Measurements from ENCODE around the gene NPAS3. TPM values are rescaled to one million over a fixed set of nuclear protein-coding genes. Genes with fewer than 3 reads are reported as not detected.

Gene NPAS3
- total and polyA plus RNA-seq, 7 donors: 0.36 to 6.4 (median 4.6) TPM; not detected in 2

GRCh38 chr14:33696165-33696564 is 757.5 kb downstream of the NPAS3 start:
- Histone ChIP-seq H3K4me1 (no peaks in the 10 kb centered on the region), H3K4me3 (no peak overlapping the region), H3K9me3 (no peaks in the 10 kb centered on the region), H3K27ac (no peak overlapping the region), H3K27me3 (no peaks in the 10 kb centered on the region), H3K36me3 (no peaks in the 10 kb centered on the region)
- TF ChIP-seq POLR2AphosphoS5 (IDR thresholded peaks at IDR 0.05): no peak
- TF ChIP-seq EP300 (IDR thresholded peaks at IDR 0.05): no peak
- TF ChIP-seq POLR2A (IDR thresholded peaks at IDR 0.05): no peak
- TF ChIP-seq, protein P1, sequence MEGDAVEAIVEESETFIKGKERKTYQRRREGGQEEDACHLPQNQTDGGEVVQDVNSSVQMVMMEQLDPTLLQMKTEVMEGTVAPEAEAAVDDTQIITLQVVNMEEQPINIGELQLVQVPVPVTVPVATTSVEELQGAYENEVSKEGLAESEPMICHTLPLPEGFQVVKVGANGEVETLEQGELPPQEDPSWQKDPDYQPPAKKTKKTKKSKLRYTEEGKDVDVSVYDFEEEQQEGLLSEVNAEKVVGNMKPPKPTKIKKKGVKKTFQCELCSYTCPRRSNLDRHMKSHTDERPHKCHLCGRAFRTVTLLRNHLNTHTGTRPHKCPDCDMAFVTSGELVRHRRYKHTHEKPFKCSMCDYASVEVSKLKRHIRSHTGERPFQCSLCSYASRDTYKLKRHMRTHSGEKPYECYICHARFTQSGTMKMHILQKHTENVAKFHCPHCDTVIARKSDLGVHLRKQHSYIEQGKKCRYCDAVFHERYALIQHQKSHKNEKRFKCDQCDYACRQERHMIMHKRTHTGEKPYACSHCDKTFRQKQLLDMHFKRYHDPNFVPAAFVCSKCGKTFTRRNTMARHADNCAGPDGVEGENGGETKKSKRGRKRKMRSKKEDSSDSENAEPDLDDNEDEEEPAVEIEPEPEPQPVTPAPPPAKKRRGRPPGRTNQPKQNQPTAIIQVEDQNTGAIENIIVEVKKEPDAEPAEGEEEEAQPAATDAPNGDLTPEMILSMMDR (IDR thresholded peaks at IDR 0.05): no peak
- DNase-seq: no peak
- WGBS, 2 donors: 92 to 93% methylated on average over 9 of the region's 9 CpGs
- intact Hi-C loops (cut with DNase I): no loop called here

DNA sequence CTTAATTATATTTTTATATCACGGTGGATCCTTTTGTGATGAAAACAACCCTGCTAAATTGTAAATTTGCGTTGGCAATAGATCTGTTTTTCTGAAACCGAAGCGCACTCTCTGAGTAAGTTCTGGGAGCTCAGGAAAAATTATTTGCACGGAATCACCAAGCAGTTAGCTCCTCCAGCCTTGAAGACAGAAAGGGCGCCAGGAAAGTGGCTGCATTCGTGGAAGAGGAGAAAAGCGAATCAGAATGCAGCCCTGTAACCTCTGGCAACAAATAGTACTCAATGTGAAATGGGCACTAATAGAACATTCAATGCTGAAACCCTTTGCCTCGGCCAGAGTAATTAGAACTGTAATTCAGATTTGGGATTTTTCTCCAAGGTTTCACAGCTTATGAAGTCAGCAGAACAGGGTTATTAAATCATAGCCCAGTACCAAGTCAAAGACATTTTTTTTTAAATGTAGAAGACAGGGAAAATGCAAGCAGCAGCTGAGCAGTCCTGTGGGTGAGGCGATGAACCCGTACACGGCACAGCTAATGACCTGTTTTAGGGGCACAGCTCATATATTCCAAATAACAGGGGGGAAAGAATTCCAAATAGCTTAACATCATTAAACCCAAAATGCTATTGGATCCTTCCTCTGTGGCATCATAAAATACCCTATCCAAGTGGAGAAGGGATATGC is 760.8 kb downstream of the NPAS3 start:
- intact Hi-C loops (cut with DNase I): no loop called here
- Histone ChIP-seq H3K4me1 (no peaks in the 10 kb centered on the region), H3K27me3 (no peaks in the 10 kb centered on the region), H3K4me3 (no peak overlapping the region), H3K36me3 (no peaks in the 10 kb centered on the region), H3K9me3 (no peaks in the 10 kb centered on the region), H3K27ac (no peak overlapping the region)
- no peak for DNase-seq
- WGBS, 2 donors: 89 to 92% methylated on average over 12 of the region's 12 CpGs
- no peak for TF ChIP-seq EP300 (IDR thresholded peaks at IDR 0.05)
- TF ChIP-seq POLR2AphosphoS5 (IDR thresholded peaks at IDR 0.05): no peak
- no peak for TF ChIP-seq POLR2A (IDR thresholded peaks at IDR 0.05)
- TF ChIP-seq, protein P1 (IDR thresholded peaks at IDR 0.05): no peak

DNA sequence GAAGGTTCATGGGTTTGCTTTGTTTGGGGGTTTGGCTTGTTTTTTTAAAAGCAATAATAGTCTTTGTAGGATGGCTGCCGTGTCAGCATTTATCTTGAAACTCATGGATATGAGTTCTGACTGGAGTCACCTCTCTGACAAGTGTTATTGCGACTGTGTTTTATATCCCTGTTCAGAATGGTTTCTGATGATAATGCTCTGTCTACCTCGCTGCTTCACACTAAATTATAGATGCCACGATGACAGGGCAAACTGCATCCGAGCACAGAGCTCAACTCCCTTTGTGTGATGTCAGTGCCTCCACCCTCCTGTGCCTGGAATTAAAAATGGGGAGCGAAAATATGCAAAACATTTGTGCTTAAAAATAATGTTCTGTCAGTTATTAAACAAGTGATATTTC is 761.4 kb downstream of the NPAS3 start:
- intact Hi-C loops (cut with DNase I): no loop called here
- Histone ChIP-seq H3K9me3 (no peaks in the 10 kb centered on the region), H3K36me3 (no peaks in the 10 kb centered on the region), H3K27ac (no peak overlapping the region), H3K27me3 (no peaks in the 10 kb centered on the region), H3K4me3 (no peak overlapping the region), H3K4me1 (no peaks in the 10 kb centered on the region)
- 79 to 80% methylated on average over 6 of the region's 6 CpGs for WGBS, 2 donors
- TF ChIP-seq EP300 (IDR thresholded peaks at IDR 0.05) (no peak), POLR2AphosphoS5 (IDR thresholded peaks at IDR 0.05) (no peak), POLR2A (IDR thresholded peaks at IDR 0.05) (no peak)
- TF ChIP-seq, protein P1 (IDR thresholded peaks at IDR 0.05): no peak
- no peak for DNase-seq

- H3K4me1 ChIP-seq: no peaks in the 10 kb centered on the region
- H3K27ac ChIP-seq: no peak overlapping the region
- H3K36me3 ChIP-seq: no peaks in the 10 kb centered on the region
- DNase-seq: no peak
- TF ChIP-seq POLR2AphosphoS5 (IDR thresholded peaks at IDR 0.05): no peak
- TF ChIP-seq EP300 (IDR thresholded peaks at IDR 0.05): no peak
- TF ChIP-seq, protein P1 (IDR thresholded peaks at IDR 0.05): no peak
- TF ChIP-seq POLR2A (IDR thresholded peaks at IDR 0.05): no peak
- no peaks in the 10 kb centered on the region for H3K27me3 ChIP-seq
- no peak overlapping the region for H3K4me3 ChIP-seq
- H3K9me3 ChIP-seq: no peaks in the 10 kb centered on the region
- intact Hi-C loops (cut with DNase I): no loop called here
- 76 to 88% methylated on average over 1 of the region's 1 CpG for WGBS, 2 donors
These were observed 763.6 kb downstream of the NPAS3 start for GRCh38 chr14:33702293-33702692.

DNA sequence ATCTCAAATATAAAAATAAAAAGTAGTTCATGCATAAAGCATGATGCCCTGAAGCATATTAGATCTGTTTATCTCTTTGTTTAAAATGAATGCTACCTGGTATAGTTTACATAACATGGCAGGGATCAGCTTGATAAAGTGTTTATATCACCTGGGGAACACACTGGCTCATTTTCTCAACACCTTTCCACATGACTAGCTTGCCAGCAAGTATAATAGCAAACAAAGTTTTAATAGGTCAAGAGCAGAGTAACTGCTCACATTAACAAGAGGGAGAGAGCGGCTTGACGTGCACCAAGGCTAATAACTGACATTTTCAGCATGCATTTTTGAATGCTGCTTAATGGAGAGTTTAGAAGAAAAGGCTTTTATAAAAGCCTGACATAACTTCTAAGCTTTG is 765.8 kb downstream of the NPAS3 start:
- H3K36me3 ChIP-seq: no peaks in the 10 kb centered on the region
- TF ChIP-seq EP300 (IDR thresholded peaks at IDR 0.05) (no peak), POLR2A (IDR thresholded peaks at IDR 0.05) (no peak), POLR2AphosphoS5 (IDR thresholded peaks at IDR 0.05) (no peak)
- TF ChIP-seq, protein P1 (IDR thresholded peaks at IDR 0.05): no peak
- H3K9me3 ChIP-seq: no peaks in the 10 kb centered on the region
- H3K4me1 ChIP-seq: no peaks in the 10 kb centered on the region
- no peaks in the 10 kb centered on the region for H3K27me3 ChIP-seq
- no peak for DNase-seq
- H3K27ac ChIP-seq: no peak overlapping the region
- intact Hi-C loops (cut with DNase I): no loop called here
- WGBS, 2 donors: 91 to 95% methylated on average over 2 of the region's 2 CpGs
- no peak overlapping the region for H3K4me3 ChIP-seq

Data from sigmoid colon (tissue), 7 donors.